GM18873 (cell line): ENCODE data around the gene KRTAP5-5.
A peak's percentile ranks its signal among the peaks of the same experiment; 100 is the strongest.
"Not testable (repeated sequence)": the region's sequence is repeated elsewhere in the genome, so short reads cannot be mapped to it uniquely, and the experiment has no call there.

Experiments used
- ATAC-seq: cut with Tn5 transposase; IDR thresholded peaks from one replicate; pipeline ENCODE4 v1.9.1; 2021; ENCODE audit warnings: mild to moderate bottlenecking, moderate library complexity, moderate number of reproducible peaks; ENCODE audit not compliant: unreplicated experiment, low FRiP score

The KRTAP5-5 gene

DNA sequence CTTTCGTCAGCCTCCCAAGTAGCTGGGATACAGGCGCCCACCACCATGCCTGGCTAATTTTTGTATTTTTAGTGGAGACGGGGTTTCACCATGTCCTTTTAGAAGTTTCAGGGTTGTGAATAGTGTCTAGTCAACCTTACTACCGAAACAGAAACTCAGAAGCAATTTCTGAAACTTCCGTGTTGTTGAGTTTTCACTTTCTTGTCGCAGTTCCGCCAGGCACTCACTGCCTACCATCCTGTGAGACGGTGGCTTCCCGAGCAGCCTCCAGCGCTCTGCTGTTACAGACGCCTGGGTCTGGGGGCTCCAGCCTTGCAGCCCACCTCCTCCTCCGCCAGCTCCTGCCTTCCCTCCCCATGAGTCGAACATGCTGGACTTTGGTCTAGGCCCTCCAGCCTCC, 23.7 kb upstream of the KRTAP5-5 start:
- ATAC-seq = peak; percentile 81

DNA sequence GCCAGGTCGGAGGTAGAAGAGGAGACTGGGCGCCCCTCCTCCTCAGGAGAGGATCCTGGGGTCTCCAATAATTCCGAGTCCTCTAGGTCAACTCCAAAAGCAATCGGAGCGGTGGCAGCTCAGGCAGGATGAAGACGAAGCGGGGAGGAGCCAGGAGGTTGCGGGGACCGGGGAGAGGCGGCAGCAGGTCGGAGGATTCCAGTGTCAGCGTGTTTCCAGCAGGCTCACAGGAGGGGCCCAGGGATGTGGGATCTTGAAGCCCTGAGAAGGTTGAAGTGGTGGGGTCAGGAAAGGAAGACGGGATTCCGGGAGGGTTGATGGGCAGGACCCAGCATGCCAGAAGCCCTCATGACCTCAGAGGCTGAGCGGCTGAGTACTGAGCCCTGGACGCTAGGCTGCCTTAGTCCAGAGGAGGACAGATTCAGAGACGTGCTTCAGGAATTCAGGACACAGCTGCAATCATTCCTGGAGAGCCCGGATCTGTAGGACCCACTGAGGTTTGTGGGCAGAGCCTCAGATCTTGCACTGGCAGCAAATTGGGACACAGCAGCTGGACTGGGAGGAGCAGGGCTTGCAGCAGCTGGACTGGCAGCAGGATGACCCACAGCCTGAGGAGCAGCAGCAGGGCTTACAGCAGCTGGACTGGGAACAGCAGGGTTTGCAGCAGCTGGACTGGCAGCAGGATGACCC, 22.3 kb upstream of the KRTAP5-5 start:
- ATAC-seq = not testable (repeated sequence)

DNA sequence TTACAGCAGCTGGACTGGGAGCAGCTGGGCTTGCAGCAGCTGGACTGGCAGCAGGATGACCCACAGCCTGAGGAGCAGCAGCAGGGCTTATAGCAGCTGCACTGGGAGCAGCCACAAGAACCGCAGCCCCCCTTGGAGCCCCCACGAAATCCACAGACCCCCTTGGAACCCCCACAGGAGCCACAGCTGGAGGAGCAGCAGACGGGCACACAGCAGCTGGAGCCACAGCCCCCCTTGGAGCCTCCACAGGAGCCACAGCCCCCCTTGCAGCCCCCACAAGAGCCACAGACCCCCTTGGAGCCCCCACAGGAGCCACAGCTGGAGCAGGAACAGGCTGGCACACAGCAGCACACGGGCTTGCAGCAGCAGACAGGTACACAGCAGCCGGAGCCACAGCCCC, 21.7 kb upstream of the KRTAP5-5 start:
- ATAC-seq = not testable (repeated sequence)

DNA sequence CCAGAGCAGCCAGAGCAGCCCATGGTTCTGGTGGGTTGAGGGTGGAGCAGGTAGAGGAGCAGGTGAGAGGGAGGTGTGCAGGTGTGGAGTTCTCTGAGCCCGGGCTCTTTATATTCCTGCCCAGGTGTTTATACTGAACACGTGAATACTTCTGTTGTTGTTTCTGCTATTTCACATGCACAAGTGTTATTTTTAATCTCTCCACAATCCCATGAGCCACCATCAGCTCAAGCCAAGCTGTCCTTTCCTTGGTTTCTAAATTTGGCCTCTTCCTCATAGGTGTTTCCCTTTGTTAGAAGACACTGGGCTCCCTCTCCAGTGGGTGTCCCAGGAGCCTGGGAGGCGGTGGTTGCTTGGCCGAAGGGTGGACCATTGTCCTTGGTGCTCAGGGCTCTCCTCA, 21.2 kb upstream of the KRTAP5-5 start, which contains the start of gene KRTAP5-3:
Gene KRTAP5-3 (minus strand): TSS at position 101 of the 400 bp plus-strand sequence. CDS start 78 bp downstream, at position 23.
- no peak for ATAC-seq

DNA sequence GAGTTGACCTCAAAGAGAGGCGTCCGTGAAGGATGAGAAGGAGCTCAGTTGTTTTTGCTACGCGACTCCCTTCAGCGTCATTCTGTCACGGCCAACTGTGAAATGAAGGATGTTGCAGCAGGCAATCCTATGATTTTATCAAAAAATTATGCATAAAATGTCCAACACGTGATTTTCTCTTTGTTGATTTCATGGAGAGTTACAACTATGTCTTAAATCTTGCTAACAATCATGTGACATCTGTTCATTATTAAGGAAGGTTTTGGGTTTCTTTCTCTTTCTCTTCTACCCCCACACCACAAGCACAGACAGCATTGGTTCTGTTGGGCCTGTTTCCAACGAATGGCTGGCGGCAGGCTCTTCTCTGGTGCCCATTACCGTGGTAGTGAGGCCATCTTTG, 11.3 kb upstream of the KRTAP5-5 start:
- ATAC-seq = no peak

DNA sequence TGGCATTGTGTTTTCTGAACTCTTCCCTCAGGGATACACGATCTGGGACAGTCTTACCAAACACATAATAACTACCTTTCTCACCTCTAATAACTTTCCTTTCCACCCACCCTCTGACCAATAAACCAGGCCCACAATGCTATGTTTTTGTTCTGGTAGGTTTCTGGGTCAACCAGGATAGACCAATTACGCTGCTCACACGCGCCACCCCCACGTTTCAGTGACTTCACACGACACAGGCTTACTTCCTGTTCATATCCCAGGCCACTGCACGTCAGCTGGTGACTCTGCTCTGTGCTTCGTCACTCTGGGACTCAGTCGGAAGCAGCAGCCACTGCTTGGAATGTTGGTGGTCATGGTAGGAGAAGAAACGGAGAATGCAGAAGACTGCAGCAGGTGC, 10.1 kb upstream of the KRTAP5-5 start:
- no peak for ATAC-seq

GRCh38 chr11:1622086-1622485, 7.5 kb upstream of the KRTAP5-5 start, which contains the start of gene KRTAP5-4:
Gene KRTAP5-4 (minus strand): TSS chr11:1622138. CDS start chr11:1622093, 45 bp downstream.
- no peak for ATAC-seq

GRCh38 chr11:1623716-1624115, 5.9 kb upstream of the KRTAP5-5 start:
- no peak for ATAC-seq

DNA sequence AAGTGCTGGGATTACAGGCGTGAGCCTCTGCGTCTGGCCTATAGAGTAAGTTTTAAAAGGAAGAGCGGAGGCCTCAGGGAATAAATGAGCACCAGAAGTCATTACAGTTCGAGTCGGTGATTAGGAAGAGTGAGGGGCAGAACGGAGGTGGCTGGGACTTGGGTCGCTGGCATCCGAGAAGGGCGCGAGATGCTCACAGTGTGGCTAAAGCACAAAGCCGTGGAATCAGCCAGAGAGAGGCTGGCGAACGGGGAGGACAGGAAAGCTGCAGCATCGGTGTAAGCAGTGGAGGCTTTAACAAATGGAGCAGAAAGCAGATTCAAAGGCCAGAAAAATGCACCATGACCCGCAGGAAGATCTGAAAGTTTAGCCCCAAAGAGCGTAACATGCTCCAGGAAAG, 5.0 kb upstream of the KRTAP5-5 start:
- ATAC-seq = no peak

- no peak for ATAC-seq
Measured at GRCh38 chr11:1625541-1625940, 4.0 kb upstream of the KRTAP5-5 start.

DNA sequence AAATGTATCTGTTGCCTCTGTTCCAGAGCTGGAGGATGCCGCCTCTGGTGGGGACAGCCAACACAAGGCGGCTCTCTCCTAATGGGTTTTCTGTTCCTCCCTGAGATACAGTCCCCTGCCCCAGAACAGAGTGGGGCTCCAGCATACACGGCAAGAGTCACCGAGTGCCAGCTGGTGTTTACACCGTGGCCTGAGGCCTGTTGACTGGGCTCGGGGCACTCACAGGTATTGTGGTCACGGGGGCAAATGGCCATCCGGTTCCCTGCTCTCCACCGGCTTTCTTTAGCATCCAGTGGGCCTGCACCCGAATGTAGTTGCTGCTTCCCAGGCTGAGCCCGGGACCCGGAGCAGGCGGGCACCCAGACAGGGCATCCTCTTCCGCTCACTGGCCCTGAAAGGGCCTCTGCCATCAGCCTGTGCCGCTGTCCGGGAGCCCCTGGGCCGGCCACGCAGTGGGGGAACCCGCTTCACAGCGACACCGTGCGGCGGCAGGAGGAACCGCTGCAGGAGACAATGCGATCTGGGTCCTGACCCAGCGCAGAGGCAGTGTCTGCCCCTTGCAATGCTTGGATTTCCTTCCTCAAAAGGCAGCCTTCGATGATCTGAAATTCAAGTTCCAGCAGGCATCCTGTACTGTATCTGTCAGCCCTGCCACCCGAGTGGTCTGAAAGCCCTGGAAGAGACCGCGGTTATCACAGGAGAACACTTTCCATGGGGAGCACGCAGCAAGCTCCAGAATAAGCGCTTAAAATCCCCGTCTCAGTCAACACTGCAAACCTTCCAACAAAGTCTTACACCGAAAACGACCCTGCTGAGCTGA, 859 bp upstream of the KRTAP5-5 start:
- no peak for ATAC-seq

DNA sequence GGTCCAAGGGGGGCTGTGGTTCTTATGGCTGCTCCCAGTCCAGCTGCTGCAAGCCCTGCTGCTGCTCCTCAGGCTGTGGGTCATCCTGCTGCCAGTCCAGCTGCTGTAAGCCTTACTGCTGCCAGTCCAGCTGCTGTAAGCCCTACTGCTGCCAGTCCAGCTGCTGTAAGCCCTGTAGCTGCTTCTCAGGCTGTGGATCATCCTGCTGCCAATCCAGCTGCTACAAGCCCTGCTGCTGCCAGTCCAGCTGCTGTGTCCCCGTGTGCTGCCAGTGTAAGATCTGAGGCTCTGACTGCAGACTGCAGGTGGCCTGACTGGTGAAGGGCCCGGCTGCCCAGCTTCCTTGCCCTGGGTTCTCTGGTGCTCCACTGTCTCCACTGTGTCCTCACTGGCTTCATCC, 696 bp downstream of the KRTAP5-5 start:
- ATAC-seq = no peak

DNA sequence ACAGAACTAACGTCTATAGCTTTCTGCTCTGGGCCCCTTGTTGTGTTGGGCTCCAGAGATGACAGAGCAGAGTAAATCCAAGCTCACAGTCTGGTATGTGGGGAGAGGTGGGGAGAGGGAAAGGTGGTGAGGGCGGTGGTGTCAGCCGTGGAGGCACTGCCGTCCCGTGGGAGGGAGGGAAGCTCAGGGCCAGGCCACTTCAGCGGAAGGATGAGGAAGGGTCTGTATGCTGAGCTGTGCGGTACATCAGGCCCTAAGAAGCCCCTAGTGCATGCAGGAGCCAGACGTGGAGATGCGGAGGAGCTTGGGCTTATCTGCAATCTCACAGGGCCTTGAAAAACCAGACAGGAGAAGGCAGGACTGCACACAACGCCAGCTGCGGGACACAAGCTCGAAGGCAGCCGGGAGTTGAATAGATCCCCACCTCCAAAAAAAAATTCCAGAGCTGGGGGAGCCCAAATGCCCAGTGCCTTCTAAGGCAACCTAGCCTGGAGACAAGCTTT, 1.5 kb downstream of the KRTAP5-5 start:
- no peak for ATAC-seq

GRCh38 chr11:1632053-1632714, 2.6 kb downstream of the KRTAP5-5 start:
- ATAC-seq = no peak

DNA sequence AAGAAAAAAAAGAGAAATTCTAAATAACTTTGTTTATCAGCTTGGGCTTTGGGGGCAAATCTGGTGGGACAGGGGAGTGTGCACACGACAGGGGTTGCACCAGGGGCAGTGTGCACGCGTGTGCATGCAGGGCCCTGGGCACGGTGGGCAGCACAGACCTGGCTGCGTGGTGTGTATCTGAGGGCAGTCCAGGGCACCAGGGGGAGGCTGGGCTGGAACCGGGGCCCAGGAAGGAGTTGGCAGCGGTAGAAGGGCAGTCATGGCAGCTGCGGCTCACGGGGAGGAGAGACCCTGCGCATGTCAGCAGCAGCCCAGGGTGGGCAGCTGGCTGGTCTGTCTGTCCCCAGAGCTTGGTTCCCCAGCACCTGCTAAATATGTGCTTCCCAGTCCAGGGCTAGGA, 4.3 kb downstream of the KRTAP5-5 start:
- ATAC-seq = no peak

DNA sequence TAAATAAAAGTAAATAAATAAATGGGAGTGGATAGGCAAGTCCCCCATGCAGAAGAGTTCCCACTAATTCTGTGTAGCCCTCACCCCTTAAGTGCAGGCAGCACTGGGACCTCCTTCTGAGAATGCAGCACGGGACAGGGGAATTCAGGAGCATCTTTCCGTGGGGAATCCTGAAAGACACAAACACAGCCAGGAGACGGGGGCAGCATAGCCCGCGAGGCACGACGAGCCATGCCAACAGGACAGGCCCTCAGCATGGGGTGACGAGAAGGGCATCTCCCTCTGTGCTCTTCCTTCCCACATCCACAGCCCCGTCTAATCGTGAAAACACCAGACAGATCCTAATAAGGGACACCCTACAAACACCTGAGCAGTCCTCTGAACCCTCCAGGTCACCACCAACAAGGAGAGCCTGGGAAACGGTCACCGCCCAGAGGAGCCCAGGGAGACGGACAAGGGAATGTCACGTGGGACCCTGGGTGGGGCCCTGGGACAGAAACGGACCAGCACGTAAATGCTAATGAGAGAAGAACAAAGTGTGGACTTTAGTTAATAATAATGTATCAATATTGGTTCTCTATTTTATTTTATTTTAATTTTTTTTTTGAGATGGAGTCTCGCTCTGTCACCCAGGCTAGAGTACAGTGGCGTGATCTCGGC, 6.8 kb downstream of the KRTAP5-5 start:
- ATAC-seq = no peak

DNA sequence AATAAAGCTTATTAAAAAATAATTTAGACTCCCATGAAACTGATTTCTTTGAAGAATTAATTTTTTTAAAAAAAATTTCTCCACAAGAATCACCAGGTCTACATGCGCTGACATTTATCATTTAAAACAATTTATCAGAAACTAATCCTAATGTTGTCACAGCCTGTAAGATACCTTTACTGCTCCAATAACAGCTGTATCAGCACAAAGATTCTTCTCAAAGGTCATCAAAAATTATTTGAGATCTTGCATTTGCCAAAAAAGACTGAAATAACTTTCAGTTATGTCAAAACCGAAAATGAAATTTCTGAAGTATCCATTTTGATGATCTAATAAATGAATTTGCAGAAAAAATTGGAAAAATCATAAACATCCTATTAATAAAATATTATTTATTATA, 8.1 kb downstream of the KRTAP5-5 start:
- ATAC-seq = no peak

DNA sequence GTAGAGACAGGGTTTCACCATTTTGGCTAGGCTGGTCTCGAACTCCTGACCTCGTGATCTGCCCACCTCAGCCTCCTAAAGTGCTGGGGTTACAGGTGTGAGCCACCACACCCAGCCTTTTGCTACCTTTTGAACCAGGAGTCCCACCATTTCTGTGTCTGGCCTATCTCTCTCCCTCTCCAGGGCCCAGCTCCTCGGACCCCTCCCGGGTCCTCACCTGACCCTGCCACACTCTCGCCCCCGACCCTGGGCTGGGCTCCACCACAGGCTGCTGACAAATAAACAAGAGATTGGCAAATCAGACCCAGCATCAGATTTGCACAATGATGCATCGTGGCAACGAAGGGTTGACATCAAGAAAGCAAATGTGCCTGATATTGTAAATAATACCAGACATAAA, 8.8 kb downstream of the KRTAP5-5 start:
- no peak for ATAC-seq

DNA sequence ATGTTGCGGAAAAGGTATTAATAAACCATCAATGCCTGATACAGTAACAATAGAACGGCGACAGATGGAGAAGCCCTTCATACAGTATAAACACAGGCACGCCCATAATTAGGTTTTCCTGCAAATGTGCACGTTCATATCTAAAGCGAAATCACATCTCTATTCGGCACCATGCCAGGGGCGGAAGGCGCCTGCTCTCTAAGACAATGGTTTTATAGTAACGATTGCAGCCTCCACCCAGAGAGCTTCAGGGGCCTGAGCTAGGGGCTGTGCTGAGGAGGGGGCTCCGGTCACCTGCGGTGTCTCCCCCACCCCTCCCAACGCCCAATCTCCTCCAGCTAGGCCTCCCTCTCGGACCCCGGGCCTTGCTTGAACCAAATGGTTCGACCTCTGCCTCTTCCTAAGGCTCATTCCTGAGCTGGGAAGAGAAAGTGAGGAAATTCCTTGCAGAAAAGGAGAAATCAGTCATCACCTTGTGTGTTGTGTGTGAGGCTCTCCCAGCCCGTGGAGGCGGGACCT, 9.6 kb downstream of the KRTAP5-5 start:
- ATAC-seq = no peak

DNA sequence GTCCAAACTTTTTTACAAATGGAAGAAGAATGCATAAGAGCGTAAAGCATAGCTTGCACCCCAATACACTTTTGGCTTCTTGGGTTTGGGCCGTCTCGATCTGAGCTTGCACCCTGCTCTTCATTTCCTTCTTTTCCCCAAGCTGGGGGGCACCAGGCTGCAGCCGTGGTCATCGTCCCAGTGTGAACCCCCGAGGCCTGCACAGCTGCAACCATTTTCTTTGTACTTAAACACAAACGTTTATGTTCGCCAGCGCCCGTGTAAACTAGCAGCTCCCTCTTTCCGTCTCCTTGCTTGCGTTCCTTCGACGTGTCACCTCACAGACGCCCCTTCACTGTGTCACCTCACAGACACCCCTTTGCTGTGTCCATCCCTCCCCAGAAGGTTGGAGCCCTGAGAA, 10.1 kb downstream of the KRTAP5-5 start:
- ATAC-seq = no peak
